Psoas muscle (tissue), 8 donors: Measurements from ENCODE around the gene PAFAH2. TPM values are rescaled to one million over a fixed set of nuclear protein-coding genes. Genes with fewer than 3 reads are reported as not detected.

Experiments
- ATAC-seq, 4 donors: fragments of 200-7000 bp; cut with Tn5 transposase; one replicate each; pipeline ENCODE4 v1.9.1; 2020; ENCODE audit warnings: moderate library complexity in 3 of 4, mild to moderate bottlenecking in 2 of 4
- DNase-seq, 2 donors: peaks; one replicate each; pipeline ENCODE4 v3.0.0-alpha.2; 2020
- H3K27ac ChIP-seq: fragments of 200-600 bp; one replicate; pipeline ENCODE4 v1.8.0; 2022
- H3K27me3 ChIP-seq, 3 donors: fragments of 200-600 bp in 1 of 3; one replicate each; pipeline versions ENCODE4 v1.6.1 to v1.8.0; 2013 to 2022; ENCODE audit warnings: low read length in 2 of 3, mild to moderate bottlenecking in 2 of 3, moderate library complexity in 1 of 3; ENCODE audit not compliant: insufficient read depth in 3 of 3
- H3K36me3 ChIP-seq, 2 donors: fragments of 200-600 bp in 1 of 2; one replicate each; pipeline versions ENCODE4 v1.6.1 to v1.8.0; 2013 to 2022; ENCODE audit warnings: low read depth in 1 of 2, mild to moderate bottlenecking in 1 of 2, moderate library complexity in 1 of 2; ENCODE audit not compliant: insufficient read depth in 1 of 2
- H3K4me1 ChIP-seq: fragments of 200-600 bp; one replicate; pipeline ENCODE4 v1.8.0; 2022
- H3K4me3 ChIP-seq: fragments of 200-600 bp; one replicate; pipeline ENCODE4 v1.8.0; 2022; ENCODE audit warnings: mild to moderate bottlenecking
- H3K9me3 ChIP-seq: fragments of 200-600 bp; one replicate; pipeline ENCODE4 v1.8.0; 2022
- CTCF ChIP-seq: fragments of 200-600 bp; IDR thresholded peaks from one replicate; pipeline ENCODE4 v1.8.0; 2022; ENCODE audit warnings: antibody characterized with exemption
- WGBS, 3 donors: extraction: QIAGEN DNeasy Blood & Tissue Kit; methylation state at CpG; one replicate each; pipeline versions ENCODE4 v1.1.6 to v1.1.7; 2013; 5-methylcytosine and 5-hydroxymethylcytosine counted together
- intact Hi-C, 2 donors: fragments of 100-400 bp; cut with DNase I; formaldehyde crosslinking; loops; one replicate each; pipeline versions ENCODE4 v1.11.0 to v1.14.2; 2022
- polyA plus RNA-seq, 3 donors: library from polyadenylated mRNA; stranded (reverse); fragments of 200-250 nt; gene quantifications; one replicate each; pipeline ENCODE4 v1.2.3, GENCODE V29; 2013
- total RNA-seq, 4 donors: library from RNA; stranded (reverse); fragmentation: NEBNext Ultra II Directional in 2 of 4; extraction: Animal tissue kit (Norgen Biotek cat#: 25700) in 2 of 4; gene quantifications; one replicate each; pipeline versions ENCODE4 v1.2.1 to v1.2.4, GENCODE V29; 2021 to 2023
- donor health status: healthy with polysubstance abuse.
- donor health status: DM: no; HTN: no; CAD: no; lungs with moderate emphysema.
- donor health status: Bipolar disorder and iron deficiency.
- donor health status: healthy.
- donor health status: DM: yes; HTN: yes; CAD: no.
- donor health status: DM: no; HTN: no; CAD: no.
- donor health status: DM: no; HTN: no; CAD: no.
- donor health status: DM: yes; HTN: yes; CAD: no.

Gene PAFAH2
- total and polyA plus RNA-seq, 7 donors, result 5.1 to 30.1 (median 11.3) TPM

- no peak for TF ChIP-seq CTCF
- no peaks in the 10 kb centered on the region for H3K27me3 ChIP-seq
- intact Hi-C loops, result no loop called here
These were observed 31.4 kb upstream of the PAFAH2 start for GRCh38 chr1:26029054-26029863.

GRCh38 chr1:26028490-26028980, 30.7 kb upstream of the PAFAH2 start:
- H3K27ac ChIP-seq, result no peak overlapping the region
- intact Hi-C loops, result no loop called here
- H3K4me1 ChIP-seq, result peaks cover 11% of the 10 kb centered on the region
- no peak for TF ChIP-seq CTCF
- H3K36me3 ChIP-seq, result no peaks in the 10 kb centered on the region
- no peaks in the 10 kb centered on the region for H3K27me3 ChIP-seq
- no peak overlapping the region for H3K4me3 ChIP-seq
- no peak for DNase-seq
- WGBS, 3 donors, result 73 to 79% (median 75%) methylated on average over 8 of the region's 8 CpGs
- H3K9me3 ChIP-seq, result no peaks in the 10 kb centered on the region
- ATAC-seq, result peak in 1 of 4 donors; percentile 5

More at GRCh38 chr1:26029054-26029863, 31.4 kb upstream of the PAFAH2 start:
- no peaks in the 10 kb centered on the region for H3K9me3 ChIP-seq
- H3K27ac ChIP-seq, result no peak overlapping the region
- WGBS, 3 donors, result 79 to 81% (median 81%) methylated on average over 15 of the region's 15 CpGs
- H3K36me3 ChIP-seq, result no peaks in the 10 kb centered on the region
- no peak overlapping the region for H3K4me3 ChIP-seq
- no peak for DNase-seq
- no peak for ATAC-seq
- peaks cover 8% of the 10 kb centered on the region for H3K4me1 ChIP-seq

- Histone ChIP-seq H3K27me3 (no peaks in the 10 kb centered on the region), H3K27ac (no peak overlapping the region), H3K4me3 (no peak overlapping the region), H3K4me1 (peaks cover 11% of the 10 kb centered on the region), H3K9me3 (no peaks in the 10 kb centered on the region), H3K36me3 (no peaks in the 10 kb centered on the region)
- intact Hi-C loops, result no loop called here
- ATAC-seq, result no peak
- WGBS, 3 donors, result 28 to 42% (median 38%) methylated on average over 3 of the region's 3 CpGs
- DNase-seq, result no peak
- TF ChIP-seq CTCF, result no peak
These were observed 30.0 kb upstream of the PAFAH2 start for GRCh38 chr1:26027716-26028489.

- no peak overlapping the region for H3K4me3 ChIP-seq
- ATAC-seq (no peak), DNase-seq (no peak)
- 52 to 60% (median 52%) methylated on average over 5 of the region's 5 CpGs for WGBS, 3 donors
- no peaks in the 10 kb centered on the region for H3K9me3 ChIP-seq
- H3K36me3 ChIP-seq, result no peaks in the 10 kb centered on the region
- peak overlapping the region; percentile 36 for H3K27ac ChIP-seq
- peaks cover 26% of the 10 kb centered on the region for H3K4me1 ChIP-seq
- intact Hi-C loops, result no loop called here
- no peaks in the 10 kb centered on the region for H3K27me3 ChIP-seq
- TF ChIP-seq CTCF, result no peak
These were observed 27.7 kb upstream of the PAFAH2 start for GRCh38 chr1:26025517-26025916.
